Breast epithelium (tissue), 3 donors: ENCODE measurements around the gene HIGD1A.

Source experiments
- POLR2A ChIP-seq: fragments of 450-650 bp; IDR thresholded peaks from one replicate; pipeline ENCODE4 v1.6.1; 2016; ENCODE audit warnings: antibody characterized with exemption, mild to moderate bottlenecking, moderate library complexity
- TF ChIP-seq, protein P1 (sequence below), 3 donors: fragments of 450-650 bp; IDR thresholded peaks; one replicate each; pipeline ENCODE4 v1.5.1; 2016 to 2017; ENCODE audit warnings: antibody characterized with exemption in 3 of 3, mild to moderate bottlenecking in 3 of 3, moderate library complexity in 3 of 3

DNA sequence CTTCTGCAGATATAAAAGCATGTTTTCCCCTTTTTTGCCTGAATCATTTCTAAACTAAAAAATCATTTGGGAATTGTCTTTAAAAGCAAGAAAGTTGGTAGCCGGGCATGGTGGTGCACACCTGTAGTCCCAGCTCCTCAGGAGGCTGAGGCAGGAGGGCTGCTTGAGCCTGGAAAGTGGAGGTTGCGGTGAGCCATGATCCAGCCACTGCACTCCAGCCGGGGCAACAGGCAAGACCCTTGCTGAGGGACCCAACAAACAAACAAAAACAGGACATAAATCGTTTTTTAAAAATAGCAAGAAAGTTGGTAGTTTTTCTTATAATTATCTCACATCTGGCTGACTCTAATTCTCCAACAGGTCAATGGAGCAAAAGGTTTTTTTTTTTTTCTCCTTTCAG lies 2.5 kb downstream of the HIGD1A start:
- TF ChIP-seq, protein P1, sequence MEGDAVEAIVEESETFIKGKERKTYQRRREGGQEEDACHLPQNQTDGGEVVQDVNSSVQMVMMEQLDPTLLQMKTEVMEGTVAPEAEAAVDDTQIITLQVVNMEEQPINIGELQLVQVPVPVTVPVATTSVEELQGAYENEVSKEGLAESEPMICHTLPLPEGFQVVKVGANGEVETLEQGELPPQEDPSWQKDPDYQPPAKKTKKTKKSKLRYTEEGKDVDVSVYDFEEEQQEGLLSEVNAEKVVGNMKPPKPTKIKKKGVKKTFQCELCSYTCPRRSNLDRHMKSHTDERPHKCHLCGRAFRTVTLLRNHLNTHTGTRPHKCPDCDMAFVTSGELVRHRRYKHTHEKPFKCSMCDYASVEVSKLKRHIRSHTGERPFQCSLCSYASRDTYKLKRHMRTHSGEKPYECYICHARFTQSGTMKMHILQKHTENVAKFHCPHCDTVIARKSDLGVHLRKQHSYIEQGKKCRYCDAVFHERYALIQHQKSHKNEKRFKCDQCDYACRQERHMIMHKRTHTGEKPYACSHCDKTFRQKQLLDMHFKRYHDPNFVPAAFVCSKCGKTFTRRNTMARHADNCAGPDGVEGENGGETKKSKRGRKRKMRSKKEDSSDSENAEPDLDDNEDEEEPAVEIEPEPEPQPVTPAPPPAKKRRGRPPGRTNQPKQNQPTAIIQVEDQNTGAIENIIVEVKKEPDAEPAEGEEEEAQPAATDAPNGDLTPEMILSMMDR (IDR thresholded peaks at IDR 0.05) = no peak
- no peak for TF ChIP-seq POLR2A
